HG02981 (cell line): Measurements from ENCODE around the gene HNRNPD.
"Not testable (repeated sequence)": the region's sequence is repeated elsewhere in the genome, so short reads cannot be mapped to it uniquely, and the experiment has no call there.

ENCODE experiments used
- ATAC-seq: cut with Tn5 transposase; IDR thresholded peaks from one replicate; pipeline ENCODE4 v1.9.1; 2021; ENCODE audit warnings: mild to moderate bottlenecking, moderate library complexity; ENCODE audit not compliant: unreplicated experiment

HNRNPD gene

DNA sequence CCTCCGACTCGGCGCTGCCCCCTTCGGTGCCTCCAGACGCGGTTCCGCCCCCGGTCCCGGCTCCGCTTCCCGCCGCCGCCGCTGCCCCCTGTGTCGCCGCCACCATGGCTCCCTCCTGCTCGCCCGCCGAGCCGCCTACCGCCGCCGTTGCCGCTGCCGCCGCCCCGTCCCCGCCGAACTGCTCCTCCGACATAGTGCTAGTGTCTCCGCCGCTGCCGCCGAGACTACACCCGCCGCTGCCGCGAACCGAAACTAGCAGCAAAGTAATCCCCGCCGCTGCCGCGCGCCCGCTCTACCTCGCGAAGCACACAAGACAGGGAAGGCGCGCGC is 340 bp downstream of the HNRNPD start:
- ATAC-seq, result peak; percentile 14

DNA sequence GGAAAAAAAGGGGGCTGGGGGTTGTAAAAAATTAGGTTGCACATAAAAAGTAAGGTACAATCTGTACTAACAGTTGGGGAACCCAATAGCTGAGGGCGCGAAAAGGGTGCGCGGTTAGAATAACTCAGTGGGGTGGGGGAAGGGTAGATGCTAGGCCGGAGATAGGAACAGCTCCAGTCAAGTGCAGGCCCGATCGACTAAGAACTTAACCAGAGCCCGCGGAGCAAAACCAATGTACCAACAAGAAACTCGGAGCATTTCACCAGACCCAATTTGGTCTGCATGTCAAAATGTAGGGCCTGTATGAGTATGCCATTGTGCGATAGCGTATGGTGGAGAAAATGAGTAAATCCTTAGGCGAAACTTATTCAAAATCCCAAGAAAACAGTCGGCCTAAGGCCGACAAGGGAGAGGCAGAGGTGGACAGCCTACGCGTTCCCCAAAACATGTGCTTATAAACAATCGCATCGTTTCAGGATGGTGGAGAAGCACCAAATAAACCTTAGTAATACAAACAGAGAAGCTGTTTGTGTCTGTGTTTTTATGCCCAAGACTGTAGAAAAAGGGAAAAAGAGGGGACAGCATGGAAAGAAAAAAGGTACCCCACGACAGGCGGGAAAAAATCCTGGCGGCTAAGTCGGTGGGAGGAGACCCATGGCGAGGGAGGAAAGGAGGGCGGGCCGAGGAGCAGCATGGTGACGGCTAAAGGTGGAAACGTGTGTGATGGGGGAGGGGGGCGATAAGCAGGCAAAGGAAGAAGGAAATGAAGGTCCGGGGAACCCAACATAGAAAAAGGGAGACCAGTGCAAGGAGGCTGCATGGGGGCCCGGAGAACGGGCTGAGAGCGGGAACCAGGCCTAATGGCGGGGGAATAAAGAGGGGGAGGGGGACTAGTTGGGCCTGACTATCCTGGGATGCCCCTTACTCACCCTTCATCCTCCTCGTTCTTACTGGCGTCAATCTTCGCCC is 990 bp downstream of the HNRNPD start:
- ATAC-seq, result peak; percentile 21

DNA sequence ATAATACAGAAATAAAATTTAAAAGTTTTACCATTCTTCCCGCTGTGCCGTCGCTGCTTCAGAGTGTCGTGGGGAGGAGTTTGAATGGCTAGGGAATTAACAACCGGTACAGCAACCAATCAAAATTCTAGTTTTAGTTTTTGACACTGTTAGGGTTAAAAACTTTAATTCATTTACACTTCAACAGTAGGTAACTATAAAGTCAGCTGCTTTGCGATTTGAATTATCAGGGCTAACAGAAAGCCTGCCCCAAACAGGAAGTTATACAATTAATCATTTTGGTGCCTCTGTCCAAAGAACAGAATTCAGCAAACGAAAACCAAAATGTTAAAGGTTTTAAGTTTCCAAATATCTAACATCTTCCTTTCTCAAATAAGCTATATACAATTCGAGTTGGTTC is 2.3 kb downstream of the HNRNPD start:
- no peak for ATAC-seq

DNA sequence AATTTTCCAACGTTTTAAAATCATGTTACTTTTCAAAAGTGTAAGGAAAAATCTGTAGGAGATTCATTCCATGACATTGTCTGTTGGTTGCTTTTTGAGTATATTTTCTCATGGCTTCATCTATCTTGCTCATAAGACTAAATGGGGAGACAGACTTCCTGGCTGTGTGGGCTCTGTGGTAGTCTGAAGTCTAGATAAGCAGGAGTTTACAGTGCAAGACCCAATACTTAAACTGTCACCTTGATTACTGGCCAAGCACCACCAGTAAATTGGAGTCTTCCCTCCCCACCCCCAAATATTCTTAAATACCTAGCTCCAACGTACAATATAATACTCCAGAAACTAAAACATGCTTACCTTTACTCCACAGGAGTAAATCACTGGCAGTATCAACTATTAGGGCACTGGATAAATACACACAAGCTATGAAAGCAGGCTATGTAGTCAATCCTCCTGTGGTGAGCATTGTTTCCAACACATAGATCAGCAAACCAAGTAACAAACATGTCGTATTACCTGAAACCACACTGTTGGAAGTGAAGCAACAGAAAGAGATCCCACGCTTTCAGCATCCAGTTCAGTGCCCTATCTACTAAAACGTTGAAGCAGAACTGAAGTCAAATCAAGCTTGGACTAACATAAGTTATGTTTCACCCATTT is 6.2 kb downstream of the HNRNPD start:
- ATAC-seq, result no peak

DNA sequence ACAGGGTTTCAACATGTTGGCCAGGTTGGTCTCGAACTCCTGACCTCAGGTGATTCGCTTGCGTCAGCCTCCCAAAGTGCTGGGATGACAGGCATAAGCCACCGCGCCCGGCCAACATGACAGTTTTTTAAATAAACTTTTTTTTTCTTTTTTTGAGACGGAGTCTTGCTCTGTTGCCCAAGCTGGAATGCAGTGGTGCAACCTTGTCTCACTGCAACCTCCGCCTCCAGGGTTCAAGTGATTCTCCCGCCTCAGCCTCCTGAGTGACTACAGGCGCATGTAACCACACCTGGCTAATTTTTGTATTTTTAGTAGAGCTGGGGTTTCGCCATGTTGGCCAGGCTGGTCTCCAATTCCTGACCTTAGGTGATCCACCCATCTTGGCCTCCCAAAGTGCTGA is 7.4 kb downstream of the HNRNPD start:
- ATAC-seq, result not testable (repeated sequence)

DNA sequence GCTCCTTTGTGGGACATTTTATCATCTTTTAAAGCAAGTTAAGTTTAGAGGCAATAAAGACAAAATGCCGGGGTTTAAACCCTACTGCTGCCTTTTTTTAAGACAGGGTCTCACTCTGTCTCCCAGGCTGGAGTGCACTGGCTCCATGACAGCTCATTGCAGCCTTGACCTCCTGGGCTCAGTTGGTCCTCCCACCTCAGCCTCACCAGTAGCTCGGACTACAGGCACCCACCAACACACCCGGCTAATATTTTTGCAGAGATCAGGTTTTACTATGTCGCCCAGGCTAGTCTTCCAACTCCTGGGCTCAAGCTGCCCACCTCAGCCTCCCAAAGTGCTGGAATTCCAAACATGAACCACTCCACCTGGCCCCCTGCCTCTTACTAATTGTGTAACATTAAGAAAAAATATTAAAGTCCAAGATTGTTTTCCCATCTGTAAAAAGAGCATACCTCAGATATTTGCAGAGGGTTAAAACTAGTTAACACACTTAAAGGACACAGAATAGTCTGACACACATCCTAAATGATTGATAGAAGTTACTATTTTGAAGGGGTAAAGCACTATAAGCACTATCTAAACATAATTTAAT is 9.8 kb downstream of the HNRNPD start:
- ATAC-seq, result no peak

DNA sequence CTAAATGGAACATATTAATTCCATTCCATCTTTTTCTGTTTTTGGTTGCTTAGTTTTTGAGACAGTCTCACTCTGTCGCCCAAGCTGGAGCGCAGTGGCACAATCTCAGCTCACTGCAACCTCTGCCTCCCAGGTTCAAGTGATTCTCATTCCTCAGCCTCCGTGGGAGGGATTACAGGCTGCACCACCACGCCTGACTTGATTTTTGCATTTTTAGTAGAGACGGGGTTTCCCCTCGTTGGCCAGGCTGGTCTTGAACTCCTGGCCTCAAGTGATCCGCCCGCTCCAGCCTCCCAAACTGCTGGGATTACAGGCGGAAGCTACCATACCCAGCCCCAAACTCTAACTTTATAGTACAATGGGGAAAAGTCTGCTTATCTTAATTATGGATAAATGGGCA is 11.2 kb downstream of the HNRNPD start:
- no peak for ATAC-seq

DNA sequence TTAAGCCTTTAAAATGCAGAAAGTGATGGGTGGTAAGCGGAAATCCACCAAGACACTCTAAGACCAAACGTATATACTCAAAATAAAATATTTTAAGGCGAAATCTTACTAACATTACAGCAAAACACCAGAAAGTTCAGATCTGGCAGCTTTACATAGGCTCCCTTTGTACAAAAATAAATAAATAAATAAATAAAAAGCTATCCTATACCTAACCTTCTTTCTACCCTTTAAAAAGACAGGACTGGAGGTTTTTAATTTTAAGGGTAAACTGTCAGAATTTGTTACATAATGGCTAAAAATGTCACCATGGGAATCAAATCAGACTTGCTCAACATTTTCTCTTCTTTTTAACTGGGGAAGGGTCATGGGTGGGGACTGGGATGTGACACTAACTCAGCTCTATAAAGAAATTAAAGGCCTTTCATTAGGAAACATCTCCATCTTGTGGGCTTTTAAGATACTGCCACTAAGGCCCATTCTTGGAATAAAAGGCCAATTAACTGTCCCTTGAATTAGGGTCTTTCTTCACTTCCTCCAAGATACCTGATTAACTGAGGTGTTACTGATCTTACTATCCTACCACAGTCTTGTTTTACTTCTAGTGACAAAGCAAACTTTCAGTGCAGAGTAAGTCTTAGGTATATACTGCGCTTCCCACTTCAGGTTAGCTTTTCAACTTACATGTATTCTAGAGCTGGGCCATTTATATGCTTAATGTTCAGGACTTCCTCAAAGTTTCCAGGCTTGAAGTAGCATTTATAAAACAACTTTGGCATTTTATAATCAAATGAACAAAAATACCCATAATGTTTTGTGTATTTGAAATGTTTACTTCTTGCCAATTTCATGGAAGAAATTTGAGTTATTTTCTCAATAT is 13.3 kb downstream of the HNRNPD start:
- no peak for ATAC-seq

DNA sequence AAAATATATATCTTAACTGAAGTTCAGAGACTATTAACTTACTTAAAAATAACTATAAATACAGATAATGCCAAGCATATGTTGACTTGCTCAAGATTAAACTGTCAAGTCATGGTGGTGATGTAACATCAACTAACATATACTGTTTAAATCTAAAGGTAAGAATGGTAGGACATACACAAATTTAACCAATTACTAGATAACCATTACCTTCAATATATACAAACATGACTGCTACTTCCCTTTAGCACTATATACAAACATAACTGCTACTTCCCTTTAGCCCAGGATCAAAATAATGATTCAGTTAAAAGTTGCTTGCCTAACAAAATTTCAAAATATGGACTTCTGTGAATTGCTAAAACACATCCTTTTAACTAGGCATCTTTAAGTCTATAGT is 14.9 kb downstream of the HNRNPD start:
- ATAC-seq, result no peak

DNA sequence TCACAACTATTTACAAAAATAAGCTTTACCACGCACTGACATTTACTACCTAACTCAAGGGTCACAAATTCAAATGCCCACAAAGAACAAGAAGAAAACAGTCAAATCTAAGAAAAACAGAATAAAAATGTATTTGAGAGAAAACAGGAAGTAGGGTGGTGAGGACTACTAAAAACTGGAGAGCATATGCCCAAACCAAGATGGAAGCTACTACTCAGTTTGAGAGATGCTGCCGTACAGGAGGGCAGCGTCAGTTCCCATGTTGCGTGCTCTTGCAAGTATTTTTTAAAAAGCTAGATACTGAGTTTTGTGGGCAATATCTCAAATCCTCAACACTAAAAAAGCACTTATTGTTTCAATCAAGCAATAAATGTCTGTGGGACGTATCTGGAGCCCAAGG is 16.2 kb downstream of the HNRNPD start:
- no peak for ATAC-seq

DNA sequence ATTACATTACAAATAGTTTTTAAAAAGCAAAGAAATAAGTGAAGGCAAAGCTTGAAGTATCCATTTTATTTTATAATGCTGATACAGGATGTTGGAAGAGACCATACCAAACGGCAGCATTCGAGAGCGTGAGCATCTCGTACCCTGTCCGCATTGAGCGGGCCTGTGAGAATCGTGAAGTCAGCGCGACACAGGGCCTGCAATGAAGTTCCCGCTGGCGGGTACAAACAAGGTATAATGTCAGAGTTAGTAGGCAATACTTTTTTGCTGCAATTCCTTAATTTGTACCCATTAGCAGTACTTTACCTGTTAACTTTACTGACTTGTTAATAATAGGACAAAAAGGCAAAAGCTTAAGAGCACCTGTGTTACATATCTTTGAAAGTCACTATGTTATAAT is 19.0 kb downstream of the HNRNPD start:
- ATAC-seq, result no peak

DNA sequence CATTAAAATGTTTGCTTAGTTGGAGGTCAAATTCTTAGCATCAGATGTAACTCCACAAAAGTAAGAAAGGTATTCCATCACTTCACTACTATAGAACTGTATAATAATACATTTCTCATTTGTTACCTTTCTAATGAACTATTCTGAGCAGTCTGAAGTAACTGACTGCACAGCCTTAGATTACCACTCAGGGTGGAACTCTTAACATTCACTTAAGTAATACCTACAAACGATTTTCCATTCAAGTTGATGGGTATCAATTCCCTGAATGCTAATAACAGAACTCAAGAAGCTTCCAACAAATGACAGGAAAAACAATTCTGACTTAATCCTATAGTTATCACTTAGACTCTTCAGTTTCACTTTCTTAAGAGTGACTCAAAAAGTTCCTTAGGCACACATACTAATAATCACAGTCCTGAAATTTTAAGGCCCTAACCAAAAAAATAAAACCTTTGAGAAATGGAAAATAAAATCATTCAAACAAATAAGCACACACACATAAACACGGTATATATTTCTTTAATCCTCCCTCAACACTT is 20.9 kb downstream of the HNRNPD start:
- no peak for ATAC-seq

DNA sequence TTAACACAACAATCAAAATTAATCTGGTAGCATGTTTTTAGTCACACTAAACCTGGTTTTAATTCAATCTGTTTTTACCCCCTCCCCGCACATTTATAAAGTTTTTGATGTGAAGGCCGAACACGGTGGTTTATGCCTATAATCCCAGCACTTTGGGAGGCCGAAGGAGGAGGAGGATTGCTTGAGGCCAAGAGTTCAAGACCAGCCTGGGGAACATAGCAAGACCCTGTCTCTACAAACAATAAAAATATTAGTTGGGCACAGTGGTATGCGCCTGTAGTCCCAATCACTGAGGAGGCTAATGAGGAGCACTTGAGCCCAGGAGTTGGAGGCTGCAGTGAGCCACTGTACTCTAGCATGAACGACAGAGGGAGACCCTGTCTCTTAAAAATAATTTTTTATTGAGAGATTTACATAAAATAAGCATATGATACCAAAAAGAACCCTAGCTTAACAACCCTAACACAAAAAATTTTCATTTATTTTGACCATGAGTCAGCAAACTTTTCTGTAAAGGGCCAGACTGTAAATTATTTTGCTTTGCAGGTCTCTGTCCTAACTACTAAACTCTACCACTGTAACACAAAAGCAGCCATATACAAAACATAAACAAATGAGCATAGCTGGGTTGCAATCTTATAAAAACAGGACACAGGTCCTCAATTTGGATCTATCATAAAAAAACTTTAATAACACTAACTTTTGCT is 21.5 kb downstream of the HNRNPD start:
- ATAC-seq, result no peak

DNA sequence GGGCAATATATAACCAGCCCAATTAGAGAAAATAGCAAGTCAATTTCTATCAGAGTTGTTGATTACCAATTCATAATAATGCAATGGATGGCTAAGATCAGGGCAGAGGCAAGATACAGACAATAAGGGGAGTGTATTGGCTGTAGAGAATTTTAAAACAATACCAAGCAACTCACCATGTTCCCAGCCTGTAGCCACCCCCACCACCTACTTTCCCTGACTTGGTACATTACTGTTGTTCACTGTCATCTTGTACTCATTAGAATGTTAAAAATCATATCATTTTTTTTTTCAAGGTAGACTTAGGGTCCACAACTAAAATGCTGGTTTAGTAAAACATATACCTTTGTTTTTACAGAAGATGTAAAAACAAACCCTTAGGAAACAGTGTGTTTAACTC is 27.7 kb downstream of the HNRNPD start:
- no peak for ATAC-seq

DNA sequence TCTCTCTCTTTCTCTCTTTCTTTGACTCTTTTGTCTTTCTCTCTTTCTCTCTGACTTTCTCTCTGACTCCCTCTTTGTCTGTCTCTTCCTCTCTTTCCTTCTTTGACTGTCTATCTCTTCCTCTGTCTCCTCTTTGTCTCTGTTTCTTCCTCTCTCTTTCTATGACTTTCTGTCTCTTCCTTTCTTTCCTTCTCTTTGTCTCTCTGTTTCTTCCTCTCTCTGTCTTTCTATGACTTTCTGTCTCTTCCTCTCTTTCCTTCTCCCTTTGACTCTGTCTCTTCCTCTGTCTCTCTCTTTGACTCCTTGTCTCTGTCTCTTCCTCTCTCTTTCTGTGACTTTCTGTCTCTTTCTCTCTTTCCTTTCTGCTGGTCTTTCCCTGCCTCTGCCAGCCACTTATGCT is 38.7 kb downstream of the HNRNPD start:
- no peak for ATAC-seq

DNA sequence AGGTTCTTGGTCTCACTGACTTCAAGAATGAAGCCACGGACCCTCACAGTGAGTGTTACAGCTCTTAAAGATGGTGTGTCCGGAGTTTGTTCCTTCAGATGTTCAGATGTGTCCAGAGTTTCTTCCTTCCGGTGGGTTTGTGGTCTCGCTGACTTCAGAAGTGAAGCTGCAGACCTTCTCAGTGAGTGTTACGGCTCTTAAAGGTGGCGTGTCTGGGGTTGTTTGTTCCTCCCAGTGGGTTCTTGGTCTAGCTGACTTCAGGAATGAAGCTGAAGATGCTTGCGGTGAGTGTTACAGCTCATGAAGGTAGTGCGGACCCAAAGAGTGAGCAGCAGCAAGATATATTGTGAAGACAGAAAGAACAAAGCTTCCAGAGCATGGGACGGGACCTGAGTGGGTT is 40.1 kb downstream of the HNRNPD start:
- ATAC-seq, result not testable (repeated sequence)

DNA sequence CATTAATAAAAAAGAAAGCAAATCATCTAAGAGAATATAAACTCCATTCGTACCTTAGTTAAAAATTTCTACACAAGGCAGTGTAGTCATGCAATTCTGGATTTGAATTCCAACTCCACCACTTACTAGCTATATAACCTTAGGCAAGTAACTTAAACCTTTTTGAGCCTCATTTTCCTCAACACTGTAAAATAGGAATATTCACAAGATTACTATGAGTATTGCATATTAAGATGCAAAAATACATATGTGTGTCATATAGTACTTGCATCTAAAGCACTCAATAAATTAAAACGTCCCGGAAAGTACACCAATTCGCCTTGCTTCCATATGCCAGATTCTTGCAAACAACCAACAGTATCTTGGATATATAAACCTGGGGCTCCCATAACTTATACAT is 42.0 kb downstream of the HNRNPD start:
- ATAC-seq, result no peak

DNA sequence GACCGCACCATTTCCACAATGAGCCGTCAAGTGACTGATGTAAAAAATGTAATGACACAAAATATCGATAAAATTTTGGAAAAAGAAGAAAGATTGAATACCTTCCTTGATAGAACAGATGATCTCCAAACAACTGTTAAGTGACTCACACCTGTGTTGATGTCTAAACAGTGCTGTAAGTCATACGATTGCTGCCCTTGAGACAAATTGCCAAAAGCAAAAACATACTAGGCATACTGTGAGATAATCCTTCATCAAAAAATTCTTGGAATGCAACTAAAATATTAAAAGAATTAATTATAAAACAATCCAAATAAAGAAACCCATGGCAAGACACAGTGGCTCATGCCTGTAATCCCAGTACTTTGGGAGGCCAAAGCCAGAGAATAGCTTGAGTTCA is 53.4 kb downstream of the HNRNPD start:
- ATAC-seq, result no peak

DNA sequence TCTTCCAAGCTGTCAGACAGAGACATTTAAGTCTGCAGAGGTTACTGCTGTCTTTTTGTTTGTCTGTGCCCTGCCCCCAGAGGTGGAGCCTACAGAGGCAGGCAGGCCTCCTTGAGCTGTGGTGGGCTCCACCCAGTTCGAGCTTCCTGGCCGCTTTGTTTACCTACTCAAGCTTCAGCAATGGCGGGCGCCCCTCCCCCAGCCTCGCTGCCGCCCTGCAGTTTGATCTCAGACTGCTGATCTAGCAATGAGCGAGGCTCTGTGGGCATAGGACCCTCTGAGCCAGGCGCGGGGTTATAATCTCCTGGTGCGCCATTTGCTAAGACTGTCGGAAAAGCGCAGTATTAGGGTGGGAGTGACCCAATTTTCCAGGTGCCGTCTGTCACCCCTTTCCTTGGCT is 70.7 kb downstream of the HNRNPD start:
- not testable (repeated sequence) for ATAC-seq
